Measurements from ENCODE around the gene ABHD12.
"Not testable (repeated sequence)": the region's sequence is repeated elsewhere in the genome, so short reads cannot be mapped to it uniquely, and the experiment has no call there.

Gene ABHD12

DNA sequence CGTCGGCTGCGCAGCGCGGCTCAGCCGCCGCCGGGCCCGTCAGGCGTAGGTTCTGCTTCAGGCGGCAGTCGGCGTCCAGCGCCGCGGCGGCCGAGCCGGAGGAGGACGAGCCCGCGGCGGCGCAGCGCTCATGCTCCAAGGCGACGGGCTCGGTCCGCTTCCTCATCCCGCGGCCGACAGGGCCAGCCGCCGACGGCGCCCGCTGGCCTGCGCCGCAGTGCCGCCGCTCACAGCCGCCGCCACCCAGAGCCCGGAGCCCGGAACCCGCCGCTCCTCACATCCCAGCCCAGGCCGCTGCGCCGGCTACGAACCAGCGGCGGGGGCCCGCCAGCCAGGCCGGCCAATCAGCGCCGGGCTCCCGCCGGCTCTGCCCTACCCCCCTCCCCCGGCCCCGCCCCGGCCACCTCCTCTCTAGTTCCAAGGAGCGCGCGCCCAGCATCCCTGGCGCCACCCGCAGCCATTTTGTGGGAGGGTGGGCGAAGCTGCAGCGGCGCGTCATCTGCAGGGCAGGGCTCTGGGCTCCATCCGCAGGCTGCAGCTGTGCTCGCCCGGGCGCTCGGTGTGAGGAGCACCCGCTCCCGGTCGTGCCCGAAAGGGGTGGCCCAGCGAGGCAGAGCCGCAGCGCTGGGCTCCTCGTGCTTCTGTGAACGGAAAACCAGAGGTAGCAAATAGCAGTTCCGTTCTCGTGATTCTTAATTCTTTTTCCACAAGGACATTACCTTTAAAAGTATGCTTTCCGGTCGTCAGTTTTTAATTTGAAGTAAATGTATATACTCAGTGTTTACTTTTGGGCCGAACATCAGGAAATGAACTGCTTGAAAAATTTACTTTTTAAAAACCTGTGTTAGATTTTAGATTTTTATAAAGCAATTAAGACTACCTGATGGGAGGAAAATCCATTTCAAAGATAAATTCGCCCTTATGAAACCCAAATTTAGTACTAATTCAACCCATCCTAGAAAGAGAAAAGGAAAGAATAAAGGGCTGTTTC, at the start of gene ABHD12:
Gene ABHD12 (minus strand): TSS at position 298 of the 991 bp plus-strand sequence. CDS start 132 bp downstream, at position 166.
- DNase-seq (ENCODE audit: low read depth): peak; percentile 91

DNA sequence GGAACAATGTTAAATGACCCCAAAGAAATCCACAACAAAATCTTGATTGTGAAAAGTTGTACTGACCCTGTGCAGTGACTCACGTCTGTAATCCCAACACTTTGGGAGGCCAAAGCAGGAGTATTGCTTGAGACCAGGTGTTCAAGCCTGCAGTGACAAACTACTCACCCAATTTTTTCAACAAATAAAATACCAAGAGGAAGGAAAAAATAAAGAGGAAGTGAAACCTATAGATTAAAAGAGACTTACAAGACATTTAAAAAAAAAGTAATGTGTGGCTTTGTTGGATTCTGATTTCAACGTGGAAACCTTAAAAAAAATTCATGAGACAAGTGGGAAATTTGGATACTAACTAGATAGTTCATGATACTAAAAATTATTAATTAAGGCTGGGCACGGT, 48.7 kb upstream of the ABHD12 start:
- DNase-seq (ENCODE audit: low read depth): no peak

DNA sequence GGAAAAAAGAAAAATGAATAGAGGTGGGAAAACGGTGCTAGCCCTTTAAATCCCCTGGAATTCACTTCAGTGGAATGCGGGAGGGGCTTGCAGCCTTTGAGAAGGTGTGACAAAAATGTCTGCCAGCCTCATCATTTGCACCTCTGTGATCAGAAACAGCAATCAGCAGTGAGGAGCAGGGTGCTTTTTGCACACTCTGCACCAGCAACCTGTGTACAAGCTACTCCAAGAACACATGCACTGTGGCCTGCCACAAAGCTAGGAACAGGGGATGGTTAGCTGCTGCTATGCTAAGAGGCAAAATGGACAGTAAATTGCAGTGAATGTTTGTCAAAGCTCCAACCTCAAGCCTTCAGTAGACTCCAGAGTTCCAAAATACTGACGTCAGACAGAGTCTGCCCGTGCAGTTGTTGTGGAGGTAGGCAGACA, 46.5 kb upstream of the ABHD12 start:
- no peak for DNase-seq (ENCODE audit: low read depth)

DNA sequence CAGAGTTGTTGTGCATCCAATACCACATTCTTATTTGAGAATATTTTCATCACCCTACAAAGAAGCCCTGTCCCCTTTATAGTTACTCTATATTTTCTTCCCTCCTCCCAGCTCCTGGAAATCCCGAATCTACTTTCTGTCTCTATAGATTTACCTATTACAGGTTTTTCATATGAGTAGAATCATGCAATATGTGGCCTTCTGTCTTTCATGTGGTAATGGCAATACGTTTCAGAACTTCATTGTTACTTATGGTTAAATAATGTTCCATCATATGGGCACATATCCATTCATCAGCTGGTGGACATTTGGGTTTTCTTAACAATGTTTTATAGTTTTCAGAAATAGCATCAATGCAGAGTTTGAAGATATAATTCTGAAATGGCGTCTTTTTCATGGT, 33.9 kb upstream of the ABHD12 start:
- no peak for DNase-seq (ENCODE audit: low read depth)

DNA sequence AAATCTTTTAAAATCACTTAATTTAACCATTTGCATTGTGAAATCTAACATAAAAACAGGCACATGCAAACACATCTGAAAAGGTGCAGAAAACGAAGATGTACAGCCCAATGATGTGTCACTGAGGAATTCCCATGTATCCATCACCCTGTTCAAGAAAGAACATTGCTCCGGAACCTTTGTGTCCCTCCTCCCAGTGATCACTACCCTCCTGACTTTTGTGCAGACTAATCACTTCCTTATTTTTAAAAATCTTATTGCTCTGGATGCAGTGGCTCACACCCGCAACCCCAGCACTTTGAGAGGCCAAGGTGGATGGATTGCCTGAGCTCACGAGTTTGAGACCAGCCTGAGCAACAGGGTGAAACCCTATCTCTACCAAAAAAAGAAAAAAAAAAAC, 31.4 kb upstream of the ABHD12 start:
- no peak for DNase-seq (ENCODE audit: low read depth)

DNA sequence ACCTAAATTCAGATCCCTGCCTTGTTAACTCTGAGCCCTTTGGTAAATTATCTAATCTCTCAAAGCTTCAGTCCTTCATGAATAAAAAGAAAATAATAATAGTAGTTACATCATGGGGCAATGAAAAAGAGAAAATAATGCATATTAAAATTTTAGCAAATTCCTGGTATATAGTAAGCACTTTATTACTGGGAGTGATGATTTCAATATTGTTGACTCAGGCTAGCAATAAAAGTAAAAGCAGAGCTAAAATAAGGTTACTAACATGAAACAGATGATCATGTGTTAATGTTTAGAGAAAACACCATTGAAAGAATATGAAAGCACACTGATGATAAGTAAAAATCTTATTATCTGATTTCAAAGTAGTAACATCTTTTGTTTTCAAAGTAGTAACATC, 30.5 kb upstream of the ABHD12 start:
- no peak for DNase-seq (ENCODE audit: low read depth)

DNA sequence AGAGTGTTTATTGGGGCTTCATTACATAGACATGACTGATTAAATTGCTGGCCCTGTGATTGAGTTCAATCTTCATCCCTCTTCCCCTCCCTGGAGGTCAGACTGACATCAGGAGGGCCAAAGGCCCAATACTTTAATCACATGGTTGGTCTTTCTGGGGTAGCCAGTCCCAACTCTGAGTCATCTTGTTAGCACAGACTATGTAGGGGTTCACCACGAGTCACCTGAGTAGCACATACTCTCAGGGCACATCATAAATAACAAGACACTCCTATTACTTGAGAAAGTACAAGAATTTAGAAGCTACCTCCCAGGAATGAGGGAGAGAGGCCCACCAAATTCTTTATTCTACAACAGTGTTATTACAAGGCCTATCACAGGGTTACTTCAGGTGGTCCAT, 28.1 kb upstream of the ABHD12 start:
- DNase-seq (ENCODE audit: low read depth): no peak

DNA sequence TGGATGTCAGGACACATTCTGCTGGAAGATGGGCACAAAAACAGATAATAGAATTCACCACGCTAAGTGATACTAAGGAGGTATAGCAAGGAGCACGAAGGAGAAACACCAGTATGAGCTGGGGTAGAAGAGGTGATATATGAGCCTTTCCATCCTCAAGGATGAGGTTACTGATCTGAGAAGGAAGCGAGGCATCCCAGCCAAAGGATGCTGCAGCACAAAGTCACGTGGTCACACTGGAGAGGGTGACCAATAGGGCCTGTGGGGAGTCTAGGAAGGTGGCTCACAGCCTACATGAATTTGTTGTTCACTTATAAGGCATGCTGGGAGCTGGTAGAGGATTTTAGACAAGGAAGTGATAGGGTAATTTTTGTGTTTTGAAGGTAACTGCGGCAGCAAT, 18.3 kb upstream of the ABHD12 start:
- no peak for DNase-seq (ENCODE audit: low read depth)

DNA sequence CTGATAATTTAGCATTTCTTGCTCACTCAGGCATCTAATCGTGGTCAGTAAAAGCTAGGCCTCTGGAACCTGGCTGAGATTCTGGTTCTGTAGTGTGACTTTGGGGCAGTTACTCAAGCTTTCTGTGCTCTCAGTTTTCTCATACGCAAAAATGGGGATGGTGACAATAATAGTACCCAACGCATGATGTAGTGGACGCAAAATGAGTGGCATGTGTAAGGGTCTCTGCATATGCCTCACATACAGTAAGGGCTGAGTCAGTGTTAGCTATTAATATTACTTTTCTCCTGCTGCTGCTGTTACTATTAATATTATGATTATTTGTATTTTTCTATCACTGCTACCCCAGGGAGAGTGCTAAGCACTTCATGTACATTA, 17.5 kb upstream of the ABHD12 start:
- no peak for DNase-seq (ENCODE audit: low read depth)

DNA sequence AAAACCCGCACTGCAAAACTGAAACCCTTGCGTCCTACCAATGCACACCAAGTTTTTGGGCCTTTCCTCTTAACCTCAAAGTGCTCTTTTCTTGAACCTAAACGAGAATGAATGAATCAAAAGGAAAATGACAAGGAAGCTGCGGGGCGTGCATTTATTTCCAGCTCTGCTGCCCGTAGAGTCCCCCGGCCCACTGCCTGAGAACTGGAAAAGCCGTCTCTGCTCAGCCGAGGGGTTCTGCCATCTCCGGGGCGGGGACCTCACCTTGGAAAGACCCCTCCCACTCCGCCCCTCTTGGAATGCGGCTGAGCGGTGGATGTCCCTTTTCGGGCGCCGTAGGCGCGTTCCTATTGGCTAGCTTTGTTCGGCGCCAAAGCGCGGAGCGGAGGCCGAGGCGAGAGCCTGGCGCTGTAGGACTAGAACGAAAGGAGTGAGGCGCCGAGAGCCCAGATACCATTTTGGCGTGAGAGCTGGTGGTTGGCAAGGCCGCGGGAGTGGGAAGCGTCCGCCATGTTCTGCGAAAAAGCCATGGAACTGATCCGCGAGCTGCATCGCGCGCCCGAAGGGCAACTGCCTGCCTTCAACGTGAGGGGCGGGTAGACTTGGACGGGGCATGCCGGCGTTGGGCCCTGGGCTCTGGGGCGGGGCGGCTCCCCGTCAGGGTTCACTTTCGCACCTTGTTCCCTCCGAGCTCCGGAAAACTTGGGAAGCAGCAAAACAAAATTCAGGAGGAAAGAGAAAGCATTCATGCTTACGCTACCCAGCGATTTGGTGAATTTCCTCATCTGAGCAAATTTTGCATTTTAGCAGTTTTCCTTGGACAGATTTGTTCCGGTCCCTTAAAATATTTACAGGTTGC, 16.9 kb upstream of the ABHD12 start, which contains the start of gene GINS1:
Gene GINS1 (plus strand): TSS at position 363 of the 859 bp plus-strand sequence. CDS start 148 bp downstream, at position 511.
- peak; percentile 56 for DNase-seq (ENCODE audit: low read depth)

DNA sequence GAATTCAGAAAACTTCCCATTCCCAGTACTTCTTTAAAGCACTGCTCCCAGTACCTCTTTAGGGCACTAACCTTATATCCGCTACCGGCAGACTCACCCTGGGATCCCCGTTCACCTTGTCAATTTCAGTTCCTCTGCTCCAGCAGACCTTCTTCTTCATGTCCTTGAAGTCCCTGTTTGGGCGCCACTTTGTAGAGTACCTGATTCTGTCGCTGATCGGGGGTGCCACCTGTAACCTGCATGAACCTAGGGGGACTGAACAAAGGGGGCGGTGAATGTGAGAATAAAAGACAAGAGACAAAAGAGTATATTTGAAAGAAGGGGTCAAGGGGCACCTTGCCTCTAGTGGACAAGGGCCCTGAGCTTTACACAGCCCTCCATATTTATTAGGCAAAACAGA, 11.9 kb upstream of the ABHD12 start:
- no peak for DNase-seq (ENCODE audit: low read depth)

DNA sequence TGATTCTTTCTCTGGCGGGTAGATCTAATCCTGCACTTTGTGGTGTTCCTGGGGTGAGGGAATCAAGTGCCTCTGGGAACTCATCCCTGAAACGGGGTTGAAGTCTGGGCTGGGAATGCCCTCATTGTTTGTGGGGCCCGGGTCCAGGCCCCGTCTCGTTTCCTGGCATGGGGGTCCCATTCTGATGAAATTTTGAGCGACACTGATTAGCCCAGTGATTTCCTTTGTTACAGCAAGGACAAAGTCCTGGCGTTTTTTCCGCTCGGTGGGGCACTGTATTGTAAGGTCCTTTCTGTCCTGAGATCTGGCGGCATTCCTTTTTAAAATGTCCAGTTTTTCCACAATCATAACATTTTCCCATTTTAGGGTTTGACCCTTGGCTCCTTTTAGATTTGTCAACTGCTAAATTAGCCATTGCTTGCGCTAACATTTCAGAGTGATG, 9.7 kb upstream of the ABHD12 start:
- not testable (repeated sequence) for DNase-seq (ENCODE audit: low read depth)

DNA sequence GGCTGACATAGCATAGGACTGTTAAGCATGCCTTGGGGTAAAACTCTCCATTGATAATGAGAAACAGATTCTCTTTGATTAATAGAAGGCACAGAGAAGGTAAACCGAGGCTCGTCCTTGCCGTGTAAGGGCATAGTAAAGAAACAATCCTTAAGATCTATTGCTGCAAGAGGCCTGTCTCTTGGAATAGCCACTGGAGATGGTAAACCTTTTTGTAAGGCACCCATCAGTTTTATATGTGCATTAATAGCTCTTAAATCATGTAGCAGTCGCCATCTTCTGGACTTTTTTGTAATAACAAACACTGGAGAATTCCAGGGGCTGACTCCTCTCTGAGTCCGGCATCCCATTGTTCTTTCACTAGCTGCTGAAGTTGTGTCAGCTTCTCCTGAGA, 8.4 kb upstream of the ABHD12 start:
- no peak for DNase-seq (ENCODE audit: low read depth)

DNA sequence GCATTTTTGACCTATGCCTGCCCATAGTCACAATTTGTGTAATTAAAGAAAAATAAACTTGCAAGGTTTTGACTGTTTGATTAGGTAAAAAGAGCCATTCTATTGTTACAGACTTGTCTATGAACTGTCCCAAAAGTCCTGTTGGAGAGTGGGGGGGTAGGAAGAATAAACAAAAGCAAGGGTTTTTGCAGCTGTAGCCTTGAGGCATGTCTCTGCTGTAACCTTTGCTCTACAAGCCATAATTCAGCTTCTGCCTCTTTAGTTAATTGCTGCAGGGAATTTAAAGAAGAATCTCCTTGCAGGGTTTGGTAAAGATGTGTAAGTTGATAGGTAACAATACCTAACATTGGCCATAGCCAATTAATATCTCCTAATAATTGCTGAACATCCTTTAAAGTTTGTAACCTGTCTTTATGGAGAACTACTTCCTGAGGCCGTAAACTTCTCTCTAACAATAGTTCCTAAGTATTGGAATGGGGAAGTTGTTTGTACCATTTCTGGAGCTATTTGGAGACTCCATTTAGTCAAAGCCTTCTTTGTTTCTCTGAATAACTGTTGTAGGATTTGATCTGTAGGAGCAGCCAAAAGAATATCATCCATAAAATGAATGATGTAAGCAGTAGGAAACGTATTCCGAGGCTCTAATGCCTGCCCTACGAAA, 7.9 kb upstream of the ABHD12 start:
- DNase-seq (ENCODE audit: low read depth): no peak

DNA sequence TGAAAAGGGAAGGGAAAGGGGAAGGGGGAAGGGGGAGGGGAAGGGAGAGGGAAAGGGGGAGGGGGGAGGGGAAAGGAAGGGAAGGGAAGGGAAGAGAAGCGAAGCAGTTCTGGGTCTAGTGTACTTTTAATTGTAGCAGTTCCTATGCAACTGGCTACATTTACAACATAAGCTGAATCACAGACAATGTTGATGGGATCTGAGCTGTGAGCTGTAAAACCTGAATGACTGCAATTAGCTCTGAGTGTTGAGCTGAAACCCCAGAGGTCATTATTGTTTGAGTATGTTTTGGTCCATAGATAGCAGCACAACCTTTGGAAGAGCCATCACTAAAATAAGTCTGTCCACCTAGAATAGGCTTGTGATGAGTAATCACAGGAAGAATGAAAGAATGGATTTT, 7.2 kb upstream of the ABHD12 start:
- no peak for DNase-seq (ENCODE audit: low read depth)

DNA sequence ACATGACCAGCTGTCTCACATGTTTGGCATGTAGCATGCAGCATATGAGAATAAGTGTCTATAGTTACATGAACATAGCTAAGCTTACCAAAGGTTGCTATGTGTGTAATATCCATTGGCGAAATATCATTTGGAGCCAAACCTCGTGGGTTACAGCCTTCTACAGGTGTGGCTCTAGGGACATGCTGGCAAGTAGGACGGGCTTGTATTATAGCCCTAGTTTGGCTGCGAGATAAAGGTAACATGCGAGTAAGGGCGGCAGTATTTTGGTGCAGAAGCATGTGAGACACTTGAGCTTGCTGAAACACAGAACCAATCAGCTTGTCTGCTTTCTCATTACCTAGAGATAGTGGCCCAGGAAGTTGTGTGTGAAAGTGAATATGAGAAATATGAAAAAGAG, 6.5 kb upstream of the ABHD12 start:
- DNase-seq (ENCODE audit: low read depth): no peak

DNA sequence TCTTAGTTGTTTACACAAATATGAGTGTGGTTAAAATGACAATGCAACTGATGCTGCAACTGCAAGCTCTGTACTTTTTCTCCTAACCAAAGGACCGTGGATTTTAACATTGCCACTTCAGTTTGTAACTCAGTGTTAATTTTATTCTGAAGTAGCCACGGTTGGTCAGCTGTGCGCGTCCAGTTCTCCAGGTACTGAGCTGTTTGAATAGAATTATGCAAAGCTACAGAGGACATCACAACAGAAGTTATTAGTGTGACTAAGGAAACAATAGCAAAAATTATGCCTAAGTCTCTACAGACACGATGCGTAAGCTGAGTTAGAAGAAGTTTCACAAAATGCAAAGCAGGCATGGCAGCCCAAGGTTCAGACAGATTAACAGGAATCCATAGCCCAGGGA, 4.4 kb upstream of the ABHD12 start:
- DNase-seq (ENCODE audit: low read depth): no peak

DNA sequence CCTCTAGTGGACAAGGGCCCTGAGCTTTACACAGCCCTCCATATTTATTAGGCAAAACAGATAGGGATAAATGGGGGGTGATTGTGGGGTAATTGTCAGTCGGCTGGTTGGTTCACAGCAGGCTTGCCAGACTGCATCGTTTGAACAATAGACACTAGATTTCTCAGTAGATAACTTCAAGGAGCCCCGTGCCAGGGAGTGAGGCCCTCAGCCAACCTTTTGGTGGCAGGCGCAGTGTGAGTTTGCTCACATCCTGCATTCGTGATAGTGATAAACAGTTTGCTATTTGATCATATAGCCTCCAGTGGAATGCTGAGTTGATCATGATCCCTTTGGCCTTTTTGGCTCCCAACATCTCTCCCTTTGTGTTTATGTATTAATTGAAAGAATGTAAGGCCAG, 3.6 kb upstream of the ABHD12 start:
- DNase-seq (ENCODE audit: low read depth): no peak

DNA sequence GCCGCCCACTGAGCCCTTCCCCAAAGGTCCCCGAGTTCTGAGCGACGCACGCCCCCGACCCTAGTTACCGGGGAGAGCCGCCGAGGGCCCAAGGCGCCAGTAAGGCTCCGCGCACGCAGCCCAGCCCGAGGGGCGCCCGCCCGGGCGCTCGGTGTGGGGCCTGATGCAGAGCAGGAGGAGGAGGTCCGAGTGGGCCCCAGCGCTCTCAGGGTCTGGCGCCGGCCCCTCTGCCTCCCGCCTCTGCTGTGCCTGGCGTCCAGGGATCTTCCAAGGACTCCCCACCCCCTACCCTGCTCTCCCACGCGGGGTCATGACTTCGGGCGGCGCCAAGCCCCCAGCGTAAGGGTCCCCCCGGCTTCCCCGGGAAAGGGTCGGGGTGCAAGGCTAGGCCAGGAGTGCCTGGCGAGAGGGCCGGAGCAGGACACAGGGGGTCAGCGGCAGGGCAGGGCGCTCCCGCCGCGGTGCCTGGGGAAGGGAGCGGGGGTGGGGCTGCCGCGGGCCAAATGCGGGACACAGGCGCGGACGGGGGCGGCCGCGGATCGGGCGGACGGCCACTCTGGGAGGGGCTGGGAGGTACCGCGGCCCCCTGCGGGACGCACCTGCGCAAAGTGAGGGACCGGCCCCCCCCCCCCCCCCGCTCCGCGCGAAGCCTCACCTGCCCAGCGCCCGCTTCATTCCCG, 637 bp downstream of the ABHD12 start:
- peak; percentile 7 for DNase-seq (ENCODE audit: low read depth)

DNA sequence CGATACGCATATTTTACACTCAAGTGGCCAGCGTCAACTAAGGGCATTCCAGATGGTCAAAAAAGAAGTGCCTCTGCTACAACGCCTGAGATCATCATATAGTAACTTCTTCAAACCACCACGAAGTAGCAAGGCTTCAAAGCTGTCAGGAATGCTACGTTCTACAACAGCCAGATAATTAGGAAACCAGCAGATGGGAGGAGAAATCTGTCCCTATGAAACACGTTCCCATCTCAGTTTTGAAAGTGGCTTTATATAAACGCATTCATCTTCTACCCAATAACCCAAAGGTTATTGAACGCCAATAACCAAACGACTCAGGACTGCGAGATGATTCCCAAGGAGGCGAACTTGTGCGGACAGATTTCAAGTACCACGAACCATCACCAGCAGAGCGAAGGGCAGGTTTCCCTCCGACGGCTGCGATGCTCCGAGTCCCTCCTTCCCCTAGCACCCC, 1.2 kb downstream of the ABHD12 start:
- DNase-seq (ENCODE audit: low read depth): no peak

DNA sequence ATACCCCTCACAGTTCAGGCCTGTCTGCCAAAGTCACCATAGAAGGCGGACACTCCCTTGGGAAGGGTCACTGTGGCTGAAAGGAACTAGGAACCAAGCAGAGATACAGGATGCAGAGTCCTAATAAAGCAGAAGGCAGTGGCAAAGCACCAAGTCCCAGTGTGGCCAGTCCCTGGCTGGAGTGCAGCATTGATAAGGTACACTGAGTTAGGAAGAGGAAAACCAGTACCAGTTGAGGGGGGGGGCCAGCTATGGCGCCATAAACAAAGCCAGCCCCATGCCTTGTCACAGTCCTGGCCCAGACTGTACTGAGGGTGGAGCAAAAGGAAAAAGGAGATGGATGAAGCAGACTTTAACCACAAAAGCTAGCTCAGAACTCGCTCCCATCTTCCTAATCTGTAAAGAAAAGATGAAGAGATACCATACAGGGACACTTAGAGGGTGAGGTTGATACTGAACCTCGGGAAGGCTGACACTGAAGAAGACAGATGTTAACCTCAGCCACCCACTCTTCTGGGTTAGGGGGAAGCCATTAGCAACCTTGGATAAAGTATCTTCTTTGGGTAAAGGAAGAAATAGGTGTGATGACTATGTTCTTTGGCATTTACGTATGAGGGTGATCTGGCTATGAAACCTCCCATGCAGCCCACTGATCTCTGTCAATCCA, 7.8 kb downstream of the ABHD12 start:
- no peak for DNase-seq (ENCODE audit: low read depth)
